ENCODE data around the gene PDHB. TPM values are rescaled to one million over a fixed set of nuclear protein-coding genes. Genes with fewer than 3 reads are reported as not detected.
A peak's percentile ranks its signal among the peaks of the same experiment; 100 is the strongest.

PDHB gene
- 100 to 1,000 TPM; 121 to 146 TPM for total RNA-seq
- long read RNA-seq, transcript PDHB-201 (10 exons, 1,527 nt) = major isoform, 250 of 266 reads
- long read RNA-seq, partial matches to known transcripts = 2 of 266 reads
- long read RNA-seq, other reads (novel, unspliced or antisense) = 6 of 266 reads

DNA sequence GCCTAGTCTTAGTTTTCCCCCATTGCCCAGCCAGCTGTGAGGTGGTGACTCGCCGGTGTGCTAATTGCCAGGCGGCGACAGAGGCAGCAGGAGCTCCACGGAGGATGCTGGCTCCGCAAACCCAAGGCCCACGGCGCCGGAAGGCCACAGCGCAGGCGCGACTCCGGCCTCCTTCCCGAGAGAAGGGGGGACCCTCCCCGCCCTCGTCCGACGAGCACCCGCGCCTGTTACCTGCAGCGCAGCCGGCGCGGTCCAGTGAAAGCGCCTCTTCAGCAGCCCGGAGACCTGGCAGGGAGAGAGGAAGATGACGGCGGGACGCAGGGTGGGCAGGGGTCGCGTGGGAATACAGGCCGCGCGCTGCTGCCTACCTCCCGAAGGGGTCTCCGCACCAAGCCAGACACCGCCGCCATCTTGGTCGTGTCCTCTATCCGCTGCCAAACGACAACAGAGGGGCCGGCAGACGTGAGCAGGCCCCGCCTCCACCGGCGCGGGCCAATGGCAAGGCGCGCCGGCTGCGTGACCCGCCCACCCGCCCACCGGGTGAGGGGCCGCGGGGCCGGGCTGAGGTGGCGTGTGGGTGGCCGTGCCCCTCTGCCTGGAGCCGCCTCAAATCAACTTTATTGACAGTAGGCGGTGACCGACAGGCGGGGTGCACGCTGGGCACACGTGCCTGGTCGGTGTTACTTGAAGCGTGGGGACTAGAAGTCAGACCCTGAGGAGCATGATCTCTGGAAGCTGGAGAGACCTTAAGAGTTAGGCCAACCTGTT, at the start of gene PDHB:
Gene PDHB (minus strand): TSS at position 433 of the 768 bp plus-strand sequence. CDS start 23 bp downstream, at position 410.
- intact Hi-C loops (cut with DNase I) = loop anchor here in 1 of 2 donors (5.0 kb wide), 1 partner anchor 59 kb away; the partner anchor contains the start of gene KCTD6
- ATAC-seq (peak; percentile 97 to 99), DNase-seq (peak; percentile 95)

DNA sequence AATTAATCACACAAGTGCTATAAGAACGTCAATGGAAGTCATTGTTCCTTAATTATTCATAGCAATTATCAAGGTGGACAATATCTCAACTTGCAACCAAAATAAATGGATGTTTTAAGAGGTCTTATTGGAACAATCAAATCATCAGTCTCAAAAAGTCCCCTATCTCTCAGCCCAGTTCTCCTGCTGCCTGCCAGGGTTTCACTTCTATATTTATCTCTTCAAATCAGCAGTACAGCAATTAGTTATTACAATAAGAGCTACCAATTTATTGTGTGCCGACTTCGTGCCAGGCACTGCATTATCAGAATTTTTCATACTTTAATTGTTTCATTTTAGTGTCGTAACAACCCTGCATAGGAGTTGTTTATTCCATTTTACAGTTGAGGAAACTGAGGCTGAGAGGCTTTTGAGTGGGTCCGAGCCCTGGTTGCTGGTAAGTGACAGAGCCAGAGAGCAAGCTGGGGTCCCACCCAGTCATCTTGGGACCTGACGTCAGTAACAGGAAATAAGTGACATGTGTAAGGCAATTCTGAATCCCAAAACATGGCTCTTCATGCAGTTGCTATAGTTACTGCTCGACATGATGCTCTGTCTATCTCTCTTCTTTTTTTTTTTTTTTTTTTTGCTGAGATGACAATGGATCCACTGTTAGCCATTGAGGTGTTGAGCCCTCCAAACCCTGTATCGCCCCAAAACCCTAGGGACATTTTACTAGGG, 49.4 kb upstream of the PDHB start:
- ATAC-seq (no peak), DNase-seq (no peak)
- intact Hi-C loops (cut with DNase I) = no loop called here

DNA sequence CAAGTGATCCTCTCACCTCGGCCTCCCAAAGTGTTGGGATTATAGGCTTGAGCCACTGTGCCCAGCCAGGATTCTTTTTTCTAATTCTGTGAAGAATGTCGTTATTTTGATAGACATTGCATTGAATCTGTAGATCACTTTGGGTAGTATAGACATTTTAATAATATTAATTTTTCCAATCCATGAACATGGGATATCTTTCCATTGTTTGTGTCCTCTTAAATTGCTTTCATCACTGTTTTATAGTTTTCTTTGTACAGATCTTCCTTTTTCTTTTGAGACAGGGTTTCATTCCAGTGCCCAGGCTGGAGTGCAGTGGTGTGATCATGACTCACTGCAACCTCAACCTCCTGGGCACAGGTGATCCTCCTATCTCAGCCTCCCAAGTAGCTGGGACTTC, 46.7 kb upstream of the PDHB start:
- DNase-seq (no peak), ATAC-seq (no peak)
- intact Hi-C loops (cut with DNase I) = no loop called here

DNA sequence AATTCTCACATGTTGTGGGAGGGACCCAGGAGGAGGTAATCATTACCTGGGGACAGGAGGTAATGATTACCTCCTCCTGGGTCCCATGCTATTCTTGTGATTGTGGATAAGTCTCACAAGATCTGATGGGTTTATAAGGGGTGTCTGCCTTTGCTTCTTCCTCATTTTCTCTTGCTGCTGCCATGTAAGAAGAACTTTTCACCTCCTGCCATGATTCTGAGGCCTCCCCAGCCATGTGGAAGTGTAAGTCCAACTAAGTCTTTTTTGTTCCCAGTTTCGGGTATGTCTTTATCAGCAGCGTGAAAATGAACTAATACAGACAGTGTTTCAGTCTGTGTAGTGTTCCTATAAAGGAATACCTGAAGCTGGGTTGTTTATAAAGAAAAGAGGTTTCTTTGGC, 45.1 kb upstream of the PDHB start:
- ATAC-seq (no peak), DNase-seq (no peak)
- intact Hi-C loops (cut with DNase I) = no loop called here

DNA sequence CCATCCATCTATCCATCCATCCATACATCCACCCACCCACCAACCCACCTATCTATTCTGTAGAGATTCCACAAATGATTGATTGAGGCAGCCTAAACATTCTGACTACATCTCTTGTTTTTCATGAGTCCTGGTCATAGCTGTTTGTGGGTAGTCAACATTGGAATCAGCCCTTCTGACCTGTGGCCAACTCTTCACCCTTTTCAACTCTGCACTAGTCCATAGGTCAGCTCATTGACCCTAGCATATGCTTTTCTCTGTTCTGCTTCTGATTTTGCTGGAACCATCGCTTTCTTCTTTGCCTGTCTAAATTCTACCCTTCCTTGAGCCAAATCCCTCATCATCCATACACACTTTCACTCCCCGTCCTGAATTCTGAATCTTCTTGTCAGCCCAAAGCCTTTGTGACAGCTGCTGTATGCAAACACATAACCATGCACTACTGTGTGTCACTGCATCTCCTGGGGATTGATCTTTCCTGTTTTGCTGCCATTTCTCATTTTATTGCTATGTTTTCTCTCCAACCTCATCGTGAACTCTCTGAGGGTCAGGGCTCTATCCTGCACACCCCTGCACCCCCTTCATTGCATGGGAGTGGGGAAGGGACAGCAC, 41.4 kb upstream of the PDHB start:
- intact Hi-C loops (cut with DNase I) = no loop called here
- ATAC-seq (no peak), DNase-seq (no peak)

DNA sequence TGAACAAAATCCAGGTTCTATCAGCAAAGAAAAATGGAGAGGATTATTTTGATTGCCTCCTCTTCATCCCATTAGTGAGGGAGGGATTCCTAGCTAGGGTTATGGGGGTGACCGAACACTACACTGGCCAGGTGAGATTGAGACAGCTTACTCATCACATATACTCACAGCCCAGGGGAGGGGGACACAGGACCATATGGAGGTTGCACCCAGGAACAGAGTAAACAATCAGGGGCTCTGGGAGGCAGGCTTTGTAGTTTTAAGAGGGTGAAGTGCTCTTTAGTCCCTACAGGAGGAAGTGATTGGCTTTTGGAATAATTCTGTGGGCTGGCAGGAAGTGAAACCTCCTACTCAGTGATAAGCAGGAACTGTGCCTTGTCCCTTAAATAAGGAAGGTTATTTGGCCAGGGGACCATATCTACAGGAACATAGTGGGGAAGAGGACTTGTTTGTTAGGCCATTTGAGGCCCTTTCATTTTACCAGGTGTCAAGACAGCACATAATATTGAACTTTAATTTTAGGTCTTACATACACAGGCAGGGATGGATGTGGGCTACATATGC, 40.8 kb upstream of the PDHB start:
- intact Hi-C loops (cut with DNase I) = no loop called here
- peak in 1 of 2 donors; percentile 13 for ATAC-seq
- DNase-seq = no peak

DNA sequence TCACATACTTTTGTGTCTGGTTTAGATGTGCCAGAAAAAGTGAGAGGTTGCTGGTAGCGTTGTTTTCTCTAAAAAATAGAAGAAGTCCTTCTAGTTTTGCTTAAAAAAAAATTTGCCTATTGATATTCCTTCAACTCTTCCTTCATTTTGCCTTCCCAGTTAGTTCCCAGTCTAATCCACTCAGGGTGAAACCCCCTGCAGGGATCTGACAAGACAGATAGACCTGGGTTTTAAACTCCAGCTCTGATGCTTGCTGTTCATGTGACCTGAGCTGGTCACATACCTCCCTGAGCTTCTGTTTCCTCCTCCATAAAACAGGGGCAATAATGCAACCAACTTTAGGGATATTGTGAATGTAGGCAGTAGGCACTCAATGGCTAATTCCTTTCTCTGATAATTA, 39.6 kb upstream of the PDHB start:
- DNase-seq (no peak), ATAC-seq (no peak)
- intact Hi-C loops (cut with DNase I) = no loop called here

DNA sequence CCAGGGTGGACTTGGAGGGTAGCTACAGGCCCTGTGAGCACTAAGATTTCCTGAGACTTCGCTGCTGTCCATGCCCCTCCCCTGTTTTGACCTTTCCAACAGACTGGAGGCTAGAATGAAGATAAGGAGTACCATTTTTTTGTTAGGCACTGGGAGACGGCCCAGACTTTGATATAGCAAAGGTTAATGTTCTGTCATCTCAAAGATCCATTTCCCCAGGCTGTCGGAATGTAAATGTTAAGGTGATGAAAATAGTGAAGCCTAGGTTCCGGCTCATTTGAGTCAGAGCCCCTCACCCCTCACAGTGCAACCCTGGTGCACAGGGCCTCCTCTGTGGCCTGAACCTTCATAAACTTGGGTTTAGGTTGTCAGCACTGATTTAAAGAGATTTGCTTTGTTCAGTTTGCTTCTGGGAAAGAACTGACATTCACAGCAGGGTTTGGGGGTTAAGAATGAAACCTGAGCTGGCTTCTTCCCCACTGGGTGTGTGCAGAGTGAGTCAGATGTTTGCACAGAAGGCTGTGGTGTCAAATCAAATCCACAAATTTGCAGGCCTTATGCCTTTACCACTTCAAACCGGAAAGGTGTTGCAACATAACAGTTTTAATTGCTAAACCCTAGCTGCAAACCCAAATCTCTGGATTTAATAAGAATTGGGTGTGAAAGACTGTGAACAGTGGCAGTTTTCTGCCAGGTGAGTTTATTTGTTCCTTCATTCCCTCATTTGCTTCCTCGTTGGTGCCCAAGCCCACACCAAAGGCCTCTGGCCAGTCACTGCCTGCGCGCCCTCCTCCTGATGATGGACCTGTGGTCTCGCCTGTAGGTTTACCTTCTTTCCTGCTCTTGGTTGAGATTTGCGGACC, 37.6 kb upstream of the PDHB start:
- intact Hi-C loops (cut with DNase I) = no loop called here
- DNase-seq (peak; percentile 35), ATAC-seq (peak; percentile 77 to 95)

DNA sequence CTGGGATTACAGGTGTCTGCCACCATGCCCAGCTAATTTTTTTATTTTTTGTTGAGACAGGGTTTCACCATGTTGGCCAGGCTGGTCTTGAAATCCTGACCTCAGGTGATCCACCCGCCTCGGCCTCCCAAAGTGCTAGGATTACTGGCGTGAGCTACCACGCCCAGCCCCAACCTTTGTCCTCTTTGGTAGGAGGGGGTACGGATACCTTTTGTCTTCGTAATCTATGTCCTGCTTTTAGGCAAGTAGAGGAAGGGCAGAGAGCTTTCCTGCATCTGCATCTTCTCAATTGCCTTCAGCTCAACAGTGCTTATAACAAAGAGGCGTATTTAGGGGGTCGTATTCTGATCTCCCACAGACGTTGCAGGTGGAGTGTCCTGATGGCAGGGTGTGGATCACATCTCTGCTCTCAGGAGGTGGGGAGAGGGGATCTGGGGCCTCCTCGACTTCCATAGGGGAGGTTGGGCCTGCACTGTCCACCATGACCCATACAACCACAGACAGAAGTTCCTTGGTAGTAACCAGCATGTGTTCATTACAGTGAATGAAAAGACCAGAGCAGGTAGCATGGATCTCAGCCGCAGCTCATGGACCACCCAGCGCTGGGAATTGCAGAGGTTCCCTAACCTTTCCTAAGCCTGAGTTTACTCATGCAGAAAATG, 36.9 kb upstream of the PDHB start:
- ATAC-seq (peak in 1 of 2 donors; percentile 5), DNase-seq (no peak)
- intact Hi-C loops (cut with DNase I) = no loop called here

DNA sequence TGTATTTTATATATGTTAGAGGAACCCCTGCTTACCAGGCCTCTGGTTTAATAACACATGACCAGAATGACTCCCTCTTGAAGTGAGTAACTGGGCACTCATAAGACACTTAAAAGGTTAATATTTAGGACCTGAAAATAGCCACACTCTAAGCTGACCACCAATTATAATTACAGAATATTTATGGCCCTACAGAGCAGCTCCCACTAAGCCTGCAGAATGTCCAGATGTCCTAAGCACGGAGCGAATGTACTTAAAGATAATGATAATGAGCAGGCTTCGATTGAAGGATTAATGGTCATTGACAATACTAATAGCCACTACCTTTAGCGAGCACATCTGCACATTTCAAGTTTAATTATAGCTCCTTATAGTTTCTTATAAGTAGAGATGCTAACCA, 35.5 kb upstream of the PDHB start:
- no peak for ATAC-seq
- intact Hi-C loops (cut with DNase I) = no loop called here
- DNase-seq = no peak

DNA sequence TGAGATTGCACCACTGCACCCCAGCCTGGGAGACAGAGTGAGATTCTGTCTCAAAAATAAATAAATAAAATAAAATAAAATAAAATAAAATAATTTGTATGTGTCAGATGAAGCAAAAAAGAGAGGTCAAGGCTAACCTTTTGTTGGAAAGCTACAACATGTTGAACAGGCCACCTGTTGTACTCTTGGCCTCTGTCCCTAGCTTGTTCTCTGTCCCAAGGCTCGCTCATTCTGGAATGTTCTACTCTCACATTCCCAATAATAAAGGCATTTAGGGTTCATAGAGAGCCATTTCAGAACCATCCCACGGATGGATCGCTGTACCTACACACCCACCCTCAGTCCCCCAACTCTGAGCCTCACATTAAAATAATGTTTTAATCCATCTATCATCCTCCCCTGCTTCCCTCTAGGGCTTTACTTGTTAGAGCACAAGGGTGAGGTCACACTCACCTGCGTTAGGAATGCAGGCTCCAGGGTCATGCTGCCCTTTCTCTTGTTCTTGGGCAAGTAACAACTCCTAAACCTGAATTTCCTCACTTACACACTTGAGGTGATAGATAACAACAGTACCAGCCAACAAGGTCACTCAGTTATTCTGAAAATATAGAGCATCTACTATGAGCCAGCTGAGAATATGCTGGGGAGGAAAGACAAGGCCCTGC, 33.4 kb upstream of the PDHB start:
- ATAC-seq (no peak), DNase-seq (no peak)
- intact Hi-C loops (cut with DNase I) = no loop called here

DNA sequence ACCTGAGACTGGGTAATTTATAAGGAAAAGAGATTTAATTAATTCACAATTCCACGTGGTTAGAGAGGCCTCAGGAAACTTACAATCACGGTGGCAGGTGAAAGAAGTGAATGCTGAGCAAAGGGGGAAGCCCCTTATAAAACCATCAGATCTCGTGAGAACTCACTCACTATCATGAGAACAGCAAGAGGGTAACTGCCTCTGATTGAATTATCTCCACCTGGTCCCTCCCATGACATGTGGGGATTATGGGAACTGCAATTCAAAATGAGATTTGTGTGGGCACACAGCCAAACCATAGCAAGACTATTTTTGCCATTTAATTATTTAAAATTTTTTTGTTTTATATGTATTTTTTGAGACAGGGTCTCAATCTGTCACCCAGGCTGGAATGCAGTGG, 31.2 kb upstream of the PDHB start:
- ATAC-seq (no peak), DNase-seq (no peak)
- intact Hi-C loops (cut with DNase I) = loop anchor here in 1 of 2 donors (5.0 kb wide), 1 partner anchor 67 kb away; no protein-coding TSS in a partner anchor

DNA sequence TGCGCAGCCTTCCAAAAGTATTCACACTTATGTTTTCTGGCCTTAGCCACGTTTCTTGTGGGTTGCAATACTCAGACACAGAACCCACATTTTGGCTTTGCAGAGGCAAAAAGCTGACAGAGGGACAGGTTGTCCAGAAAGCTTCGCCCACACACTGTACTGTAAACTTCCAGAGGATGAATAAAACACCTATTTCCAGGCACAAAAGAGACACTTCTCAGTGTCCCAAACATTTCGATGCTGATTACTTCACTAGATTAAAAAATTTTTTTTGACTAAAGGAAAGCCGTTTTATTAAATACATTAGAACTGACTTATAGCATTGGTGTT, 30.3 kb upstream of the PDHB start:
- DNase-seq (no peak), ATAC-seq (no peak)
- intact Hi-C loops (cut with DNase I) = loop anchor here in 1 of 2 donors (5.0 kb wide), 1 partner anchor 68 kb away; no protein-coding TSS in a partner anchor

DNA sequence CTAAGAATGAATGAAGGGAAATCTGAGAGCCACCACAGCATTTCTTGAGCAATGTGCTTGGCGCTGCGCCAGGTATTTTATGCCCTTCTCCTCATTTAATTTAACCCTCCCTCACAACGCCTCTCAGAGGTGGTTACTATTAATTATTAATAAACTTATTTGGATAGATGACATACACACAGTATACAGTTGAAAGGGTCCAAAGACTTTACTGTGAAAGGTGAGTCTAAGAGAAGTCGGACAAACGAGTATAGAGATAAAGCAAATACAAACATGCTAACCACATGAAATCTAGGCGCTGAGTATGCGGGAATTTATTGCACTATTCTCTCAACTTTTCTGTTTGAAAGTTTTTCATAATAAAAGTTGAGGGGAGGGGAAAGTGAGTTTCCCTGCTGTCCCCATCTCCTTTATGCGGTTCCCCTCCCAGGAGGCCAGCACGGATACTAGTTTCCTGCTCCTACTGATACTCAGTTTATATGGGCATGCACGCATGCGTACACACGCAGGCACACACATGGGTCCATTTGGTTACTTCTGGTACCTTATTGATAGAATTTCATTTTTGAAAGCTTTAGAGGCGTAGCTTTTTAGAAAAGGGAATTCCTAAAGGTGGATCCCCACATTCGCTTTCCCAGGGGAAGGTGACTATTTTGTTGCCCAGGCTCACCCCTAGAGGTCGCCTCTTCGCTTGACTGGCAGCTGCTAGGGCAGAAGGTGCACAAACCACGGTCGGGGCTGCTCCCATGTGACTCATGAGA, 29.7 kb upstream of the PDHB start:
- ATAC-seq (peak; percentile 90 to 97), DNase-seq (peak; percentile 80)
- intact Hi-C loops (cut with DNase I) = loop anchor here in 1 of 2 donors (5.0 kb wide), 1 partner anchor 69 kb away; no protein-coding TSS in a partner anchor

DNA sequence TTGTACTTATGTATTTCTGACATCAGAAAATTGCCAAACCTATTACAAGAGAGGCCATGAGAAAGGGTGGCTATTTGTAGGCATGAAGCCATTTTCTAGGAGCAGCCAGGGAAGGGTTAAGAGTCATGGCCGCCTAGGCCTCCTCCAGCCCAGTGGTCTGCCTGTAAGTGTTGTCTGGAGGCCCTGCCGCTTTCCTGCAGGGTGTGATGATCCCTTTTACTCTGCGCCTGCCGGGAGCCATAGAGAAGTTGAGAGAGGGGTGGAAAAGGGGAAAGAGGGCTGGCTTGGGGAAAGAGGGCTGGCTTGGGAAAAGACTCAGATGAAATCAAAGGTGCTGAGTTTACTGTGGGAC, 29.2 kb upstream of the PDHB start:
- DNase-seq (no peak), ATAC-seq (no peak)
- intact Hi-C loops (cut with DNase I) = loop anchor here in 1 of 2 donors (5.0 kb wide), 1 partner anchor 69 kb away; no protein-coding TSS in a partner anchor

DNA sequence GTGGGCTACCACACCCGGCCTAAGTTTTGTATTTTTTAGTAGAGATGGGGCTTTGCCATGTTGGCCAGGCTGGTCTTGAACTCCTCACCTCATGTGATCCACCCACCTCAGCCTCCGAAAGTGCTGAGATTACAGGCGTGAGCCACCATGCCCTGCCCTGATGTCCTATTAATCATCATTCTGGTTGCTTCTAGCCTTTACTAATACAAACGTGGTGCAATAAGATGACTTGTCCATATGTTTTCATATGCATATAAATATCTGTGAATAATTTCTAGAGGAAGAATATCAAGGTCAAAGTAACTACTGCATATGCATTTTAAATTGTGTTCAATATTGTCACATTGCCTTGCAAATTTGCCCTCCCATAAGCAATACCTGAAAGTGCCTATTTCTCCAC, 25.5 kb upstream of the PDHB start:
- DNase-seq (no peak), ATAC-seq (no peak)
- intact Hi-C loops (cut with DNase I) = no loop called here

DNA sequence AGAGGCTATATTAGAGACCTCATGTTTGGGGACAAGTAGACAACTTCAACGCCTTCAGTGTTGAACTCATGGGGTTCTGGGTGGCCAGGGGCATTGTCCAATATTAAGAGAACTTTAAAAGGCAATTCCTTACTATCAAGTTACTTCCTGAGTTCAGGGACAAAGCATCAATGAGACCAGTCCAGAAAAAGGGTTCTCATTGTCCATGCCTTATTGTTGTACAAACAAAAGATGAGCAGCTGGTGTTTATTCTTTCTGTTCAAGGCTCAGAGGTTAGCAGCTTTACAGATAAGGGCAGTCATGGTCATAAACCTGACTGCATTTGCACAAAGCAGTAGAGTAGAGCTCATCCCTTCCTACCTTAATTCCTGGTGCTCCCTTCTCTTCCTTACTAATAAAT, 18.5 kb upstream of the PDHB start:
- no peak for DNase-seq
- ATAC-seq = no peak
- intact Hi-C loops (cut with DNase I) = no loop called here
